Activated T-helper 17 cell treated with anti-CD3 and anti-CD28 coated beads, Interleukin-2, amount 50 U/mL, for 72 hours (primary cell): ENCODE data around the gene SBK1. TPM values are rescaled to one million over a fixed set of nuclear protein-coding genes. Genes with fewer than 3 reads are reported as not detected.

Source experiments
- ATAC-seq: fragments of 150-1000 bp; cut with Tn5 transposase; replicated peaks from 2 replicates; pipeline ENCODE4 v1.10.0; 2021; ENCODE audit warnings: mild to moderate bottlenecking, moderate library complexity
- H3K27ac Mint-ChIP-seq: one replicate; pipeline ENCODE4 v1.8.0; 2022; ENCODE audit warnings: mixed read lengths
- H3K27me3 Mint-ChIP-seq: one replicate; pipeline ENCODE4 v1.8.0; 2022; ENCODE audit warnings: mixed read lengths
- H3K36me3 Mint-ChIP-seq: one replicate; pipeline ENCODE4 v1.8.0; 2022; ENCODE audit warnings: low read depth, mild to moderate bottlenecking, mixed read lengths
- H3K4me1 Mint-ChIP-seq: one replicate; pipeline ENCODE4 v1.8.0; 2022; ENCODE audit warnings: mixed read lengths
- H3K4me3 Mint-ChIP-seq: one replicate; pipeline ENCODE4 v1.8.0; 2022; ENCODE audit warnings: mild to moderate bottlenecking, mixed read lengths
- H3K9me3 Mint-ChIP-seq: one replicate; pipeline ENCODE4 v1.8.0; 2022; ENCODE audit warnings: mixed read lengths
- total RNA-seq, 2 donors: library from RNA; stranded (reverse); gene quantifications; one replicate each; pipeline ENCODE4 v1.2.3, GENCODE V29; 2022

SBK1 gene
- total RNA-seq, 2 donors from 2014 or later, result 1.7 to 17.6 TPM

DNA sequence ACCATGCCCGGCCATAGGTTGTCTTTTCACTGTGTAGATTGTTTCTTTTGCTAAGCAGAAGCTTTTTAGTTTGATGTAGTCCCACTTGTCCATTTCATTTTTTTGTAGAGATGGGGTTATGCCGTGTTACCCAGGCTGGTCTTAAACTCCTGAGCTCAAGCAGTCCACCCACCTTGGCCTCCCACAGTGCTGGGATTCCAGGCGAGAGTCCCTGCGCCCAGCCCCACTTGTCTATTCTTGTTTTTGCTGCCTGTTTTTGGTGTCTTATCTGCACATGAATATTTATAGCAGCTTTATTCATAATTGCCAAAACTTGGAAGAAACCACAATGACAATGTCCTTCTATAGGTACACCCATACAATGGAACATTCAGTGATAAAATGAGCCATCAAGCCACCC lies 18.8 kb upstream of the SBK1 start:
- peaks cover 12% of the 10 kb centered on the region for H3K4me1 Mint-ChIP-seq
- no peaks in the 10 kb centered on the region for H3K27me3 Mint-ChIP-seq
- H3K4me3 Mint-ChIP-seq, result no peak overlapping the region
- no peaks in the 10 kb centered on the region for H3K9me3 Mint-ChIP-seq
- H3K27ac Mint-ChIP-seq, result no peak overlapping the region
- no peaks in the 10 kb centered on the region for H3K36me3 Mint-ChIP-seq
- ATAC-seq, result no peak

DNA sequence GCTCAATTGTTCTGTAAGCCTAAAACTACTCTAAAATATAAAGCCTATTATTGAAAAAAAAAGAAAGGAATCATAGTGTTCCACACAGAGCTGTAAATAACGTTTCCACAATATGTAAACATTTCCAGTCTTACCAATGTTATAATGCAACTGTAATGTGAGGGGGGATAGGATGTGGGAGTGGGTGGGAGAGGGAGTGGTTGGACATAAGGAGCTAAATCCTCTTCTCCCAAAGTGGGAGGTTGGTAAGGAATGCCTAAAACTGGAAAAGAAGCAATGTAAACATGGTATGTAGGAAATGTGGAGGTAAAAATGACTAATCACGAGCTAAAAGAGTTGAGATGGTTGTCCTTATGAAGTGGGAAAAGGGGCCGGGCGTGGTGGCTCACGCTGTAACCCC lies 17.6 kb upstream of the SBK1 start:
- ATAC-seq, result no peak
- H3K27me3 Mint-ChIP-seq, result no peaks in the 10 kb centered on the region
- no peak overlapping the region for H3K27ac Mint-ChIP-seq
- no peaks in the 10 kb centered on the region for H3K36me3 Mint-ChIP-seq
- no peak overlapping the region for H3K4me3 Mint-ChIP-seq
- no peaks in the 10 kb centered on the region for H3K9me3 Mint-ChIP-seq
- peaks cover 12% of the 10 kb centered on the region for H3K4me1 Mint-ChIP-seq

- H3K36me3 Mint-ChIP-seq, result no peaks in the 10 kb centered on the region
- H3K4me1 Mint-ChIP-seq, result peaks cover 12% of the 10 kb centered on the region
- H3K4me3 Mint-ChIP-seq, result peak overlapping the region; percentile 78
- no peaks in the 10 kb centered on the region for H3K27me3 Mint-ChIP-seq
- no peak overlapping the region for H3K27ac Mint-ChIP-seq
- no peak for ATAC-seq
- H3K9me3 Mint-ChIP-seq, result no peaks in the 10 kb centered on the region
These were observed 16.0 kb upstream of the SBK1 start for GRCh38 chr16:28276301-28276700.

DNA sequence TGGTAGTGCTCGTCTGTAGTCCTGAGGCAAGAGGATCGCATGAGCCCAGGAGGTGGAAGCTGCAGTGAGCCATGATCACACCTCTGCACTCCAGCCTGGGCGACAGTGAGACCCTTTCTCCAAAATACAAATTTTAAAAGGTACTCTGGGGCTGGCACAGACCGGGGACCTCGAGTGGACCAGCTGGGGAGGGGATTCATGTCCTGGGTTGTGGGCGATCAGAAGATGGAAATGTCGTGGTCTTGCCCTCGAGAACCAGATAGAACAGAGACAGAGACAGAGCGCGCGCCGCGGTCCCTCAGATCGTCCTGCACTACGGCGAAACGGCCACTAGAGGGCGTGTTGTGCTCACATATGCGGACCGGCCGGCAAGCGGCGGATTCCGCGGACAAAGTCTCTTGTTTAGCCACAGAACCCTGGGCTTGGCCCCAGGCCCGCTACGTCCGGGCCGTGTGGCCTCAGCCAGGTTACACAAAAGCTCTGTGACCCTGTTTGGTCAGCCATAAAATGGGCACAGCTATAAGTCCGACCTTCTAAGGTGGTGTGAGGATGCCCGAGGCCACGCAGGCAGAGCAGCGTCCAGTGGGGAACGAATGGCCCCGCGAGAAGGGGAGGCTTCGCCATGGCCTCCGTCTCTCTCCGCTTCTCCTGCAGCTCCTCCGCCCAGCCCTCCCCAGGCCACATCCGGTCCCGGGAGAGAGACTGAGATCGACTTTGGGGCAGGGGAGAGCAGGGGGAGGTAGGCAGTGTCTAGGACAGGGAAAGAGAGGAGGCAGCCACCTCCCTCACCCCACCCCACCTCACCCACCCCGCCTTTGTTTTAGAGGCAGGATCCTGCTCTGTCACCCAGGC lies 14.6 kb upstream of the SBK1 start:
- Mint-ChIP-seq H3K9me3 (no peaks in the 10 kb centered on the region), H3K36me3 (no peaks in the 10 kb centered on the region), H3K4me1 (peaks cover 12% of the 10 kb centered on the region), H3K27ac (peak overlapping the region; percentile 77), H3K27me3 (no peaks in the 10 kb centered on the region), H3K4me3 (peak overlapping the region; percentile 78)
- peak; percentile 90 for ATAC-seq

GRCh38 chr16:28279006-28279405 lies 13.3 kb upstream of the SBK1 start:
- peak; percentile 28 for ATAC-seq
- Mint-ChIP-seq H3K4me3 (no peak overlapping the region), H3K27ac (no peak overlapping the region), H3K27me3 (no peaks in the 10 kb centered on the region), H3K36me3 (no peaks in the 10 kb centered on the region), H3K9me3 (no peaks in the 10 kb centered on the region), H3K4me1 (peaks cover 12% of the 10 kb centered on the region)

DNA sequence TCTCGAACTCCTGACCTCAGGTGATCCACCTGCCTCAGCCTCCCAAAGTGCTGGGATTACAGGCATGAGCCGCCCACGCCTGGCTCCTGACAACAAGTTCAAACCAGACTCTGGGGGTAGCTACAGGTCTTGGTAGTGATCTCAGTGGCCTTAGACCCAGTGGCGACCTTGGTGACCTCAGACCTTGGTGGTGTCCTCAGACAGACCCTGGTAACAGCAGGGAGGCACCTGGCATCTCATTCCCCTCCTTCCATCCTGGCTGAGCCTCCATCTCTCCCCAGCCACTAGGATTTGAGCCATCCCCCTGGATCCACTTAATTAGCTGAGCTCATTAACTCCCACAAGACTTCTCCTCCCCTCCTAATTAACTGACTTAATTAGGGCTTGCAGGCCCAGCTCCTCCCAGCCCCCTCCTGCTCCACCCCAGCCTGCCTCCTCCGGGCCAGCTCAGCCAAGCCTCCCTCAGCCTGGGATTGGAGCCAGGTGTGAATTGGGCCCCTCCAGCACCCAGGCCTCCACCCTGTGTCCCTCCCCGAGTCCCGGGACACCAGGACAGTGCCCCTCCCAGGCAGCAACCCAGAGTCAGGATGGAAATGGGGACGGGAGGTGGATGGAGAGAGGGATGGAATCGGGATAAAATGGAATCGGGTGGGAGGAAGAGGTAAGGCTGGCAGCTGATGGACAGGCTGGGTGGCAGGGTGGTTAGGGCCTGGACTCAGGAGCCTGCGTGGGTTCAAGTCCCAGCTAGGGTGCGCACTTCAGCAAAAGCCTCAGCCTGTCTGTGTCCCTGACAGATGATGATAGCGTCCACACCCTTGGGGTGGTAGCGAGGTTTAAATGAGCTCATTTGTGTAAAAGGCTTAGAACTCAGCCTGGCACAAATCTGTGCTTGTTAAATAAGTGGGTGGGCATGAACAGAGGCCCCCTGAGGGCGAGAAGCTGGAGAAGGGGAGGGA lies 11.2 kb upstream of the SBK1 start:
- no peak overlapping the region for H3K27ac Mint-ChIP-seq
- no peaks in the 10 kb centered on the region for H3K9me3 Mint-ChIP-seq
- H3K4me1 Mint-ChIP-seq, result peaks cover 12% of the 10 kb centered on the region
- H3K27me3 Mint-ChIP-seq, result no peaks in the 10 kb centered on the region
- no peak for ATAC-seq
- H3K36me3 Mint-ChIP-seq, result no peaks in the 10 kb centered on the region
- H3K4me3 Mint-ChIP-seq, result no peak overlapping the region

DNA sequence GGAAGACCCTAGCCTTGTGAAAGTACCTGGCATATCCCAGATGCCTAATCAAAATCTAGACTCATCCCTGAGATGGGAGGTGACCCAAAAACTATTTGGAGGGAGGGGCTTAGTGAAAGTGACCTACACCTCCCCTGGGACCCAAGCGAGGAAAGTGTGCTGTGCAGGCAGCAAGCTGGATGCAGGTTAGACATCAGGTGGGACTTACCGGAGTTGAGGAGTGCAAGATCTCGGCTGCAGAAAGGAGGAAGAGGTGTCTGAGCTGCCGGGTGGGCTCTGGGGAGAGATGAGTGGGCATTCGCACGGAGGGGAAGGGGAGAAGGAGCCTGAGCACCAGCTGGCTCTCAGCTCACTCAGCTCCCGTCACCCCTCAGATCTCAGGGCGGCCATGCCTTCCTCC lies 10.3 kb upstream of the SBK1 start:
- Mint-ChIP-seq H3K27me3 (no peaks in the 10 kb centered on the region), H3K27ac (no peak overlapping the region), H3K4me1 (peaks cover 8% of the 10 kb centered on the region), H3K36me3 (no peaks in the 10 kb centered on the region), H3K9me3 (no peaks in the 10 kb centered on the region), H3K4me3 (no peak overlapping the region)
- ATAC-seq, result no peak

- no peak overlapping the region for H3K4me3 Mint-ChIP-seq
These were observed 9.2 kb upstream of the SBK1 start for GRCh38 chr16:28283173-28283572.

DNA sequence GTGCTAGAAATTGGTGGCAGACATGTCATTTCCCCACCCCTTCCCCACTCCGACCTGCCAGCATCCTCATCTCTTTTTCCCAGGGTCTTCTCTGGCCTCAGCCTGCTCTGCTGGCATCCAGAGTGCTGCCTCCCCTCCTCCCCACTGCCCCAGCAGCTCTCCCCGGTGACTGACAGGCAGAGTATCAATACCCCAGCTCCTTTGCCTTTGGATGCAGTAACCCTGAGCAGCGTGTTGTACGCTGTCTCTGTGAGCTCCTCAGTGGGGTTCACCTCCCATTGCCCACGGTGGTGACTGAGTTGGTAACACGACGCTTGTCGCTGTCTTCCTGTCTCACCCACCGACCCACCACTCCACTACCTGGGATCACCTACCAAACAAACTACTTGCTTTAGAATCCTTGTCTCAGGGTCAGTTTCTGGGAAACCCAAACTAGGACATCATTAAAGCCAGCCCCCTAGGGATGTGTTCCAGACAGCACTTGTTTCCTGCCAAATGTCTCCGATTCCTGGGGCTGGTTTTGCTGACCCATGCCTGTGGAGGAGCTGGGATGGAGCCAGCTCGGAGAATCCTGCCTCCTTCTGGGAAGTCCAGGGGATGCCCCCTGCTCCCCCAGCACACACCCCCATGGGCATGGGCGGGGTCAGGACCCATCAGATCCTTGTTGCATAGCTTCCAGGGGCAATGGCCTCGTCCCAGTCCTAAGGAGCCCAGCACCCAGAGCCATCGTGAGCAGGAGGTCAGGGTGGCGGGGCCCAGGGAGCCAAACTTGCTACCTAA lies 8.3 kb upstream of the SBK1 start:
- no peak overlapping the region for H3K27ac Mint-ChIP-seq
- no peaks in the 10 kb centered on the region for H3K9me3 Mint-ChIP-seq
- peaks cover 5% of the 10 kb centered on the region for H3K4me1 Mint-ChIP-seq
- no peak for ATAC-seq
- H3K36me3 Mint-ChIP-seq, result no peaks in the 10 kb centered on the region
- H3K27me3 Mint-ChIP-seq, result no peaks in the 10 kb centered on the region
- H3K4me3 Mint-ChIP-seq, result no peak overlapping the region

More at GRCh38 chr16:28283173-28283572, 9.2 kb upstream of the SBK1 start:
- Mint-ChIP-seq H3K36me3 (no peaks in the 10 kb centered on the region), H3K4me1 (peaks cover 5% of the 10 kb centered on the region), H3K27me3 (no peaks in the 10 kb centered on the region), H3K27ac (no peak overlapping the region), H3K9me3 (no peaks in the 10 kb centered on the region)
- ATAC-seq, result no peak

GRCh38 chr16:28285649-28286048 lies 6.7 kb upstream of the SBK1 start:
- ATAC-seq, result no peak
- Mint-ChIP-seq H3K27ac (no peak overlapping the region), H3K4me1 (peaks cover 5% of the 10 kb centered on the region)

DNA sequence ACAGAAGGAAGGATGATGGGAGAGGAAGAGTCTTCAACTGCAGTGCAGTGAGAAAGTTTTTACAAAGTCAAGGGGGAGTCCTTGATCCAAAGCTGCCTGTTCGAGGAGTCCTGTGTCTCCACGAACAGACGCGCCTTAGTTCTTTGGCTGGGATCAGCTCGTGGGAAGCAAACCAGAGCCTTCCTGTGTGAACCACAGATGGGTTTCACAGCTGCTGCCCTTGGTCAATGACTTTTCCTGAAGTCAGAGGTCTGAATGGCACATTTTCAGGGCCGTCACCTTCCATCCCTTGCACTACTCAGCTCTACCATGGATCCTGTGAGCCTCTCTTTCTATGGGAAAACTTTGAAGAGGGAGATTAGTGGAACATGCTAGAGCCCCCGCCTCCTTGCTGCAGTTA lies 4.2 kb upstream of the SBK1 start:
- Mint-ChIP-seq H3K27me3 (no peaks in the 10 kb centered on the region), H3K27ac (no peak overlapping the region), H3K4me3 (no peak overlapping the region), H3K4me1 (peaks cover 14% of the 10 kb centered on the region), H3K36me3 (no peaks in the 10 kb centered on the region), H3K9me3 (no peaks in the 10 kb centered on the region)
- no peak for ATAC-seq

More at GRCh38 chr16:28285649-28286048, 6.7 kb upstream of the SBK1 start:
- Mint-ChIP-seq H3K36me3 (no peaks in the 10 kb centered on the region), H3K9me3 (no peaks in the 10 kb centered on the region), H3K27me3 (no peaks in the 10 kb centered on the region), H3K4me3 (no peak overlapping the region)

GRCh38 chr16:28289048-28289447 lies 3.3 kb upstream of the SBK1 start:
- Mint-ChIP-seq H3K4me3 (no peak overlapping the region), H3K4me1 (peaks cover 15% of the 10 kb centered on the region), H3K36me3 (no peaks in the 10 kb centered on the region), H3K27ac (no peak overlapping the region), H3K27me3 (no peaks in the 10 kb centered on the region), H3K9me3 (no peaks in the 10 kb centered on the region)
- no peak for ATAC-seq

GRCh38 chr16:28289939-28290858 lies 2.1 kb upstream of the SBK1 start:
- ATAC-seq, result no peak
- peaks cover 23% of the 10 kb centered on the region for H3K4me1 Mint-ChIP-seq
- no peak overlapping the region for H3K27ac Mint-ChIP-seq
- peaks cover 7% of the 10 kb centered on the region for H3K36me3 Mint-ChIP-seq
- H3K9me3 Mint-ChIP-seq, result no peaks in the 10 kb centered on the region
- no peaks in the 10 kb centered on the region for H3K27me3 Mint-ChIP-seq
- peak overlapping the region; percentile 80 for H3K4me3 Mint-ChIP-seq
